HG02798 (cell line): ENCODE data around the gene HTR3A.
"Not testable (repeated sequence)": the region's sequence is repeated elsewhere in the genome, so short reads cannot be mapped to it uniquely, and the experiment has no call there.

Experiments
- ATAC-seq: cut with Tn5 transposase; IDR thresholded peaks from one replicate; pipeline ENCODE4 v1.9.1; 2021; ENCODE audit warnings: mild to moderate bottlenecking; ENCODE audit not compliant: unreplicated experiment, poor library complexity

HTR3A gene

DNA sequence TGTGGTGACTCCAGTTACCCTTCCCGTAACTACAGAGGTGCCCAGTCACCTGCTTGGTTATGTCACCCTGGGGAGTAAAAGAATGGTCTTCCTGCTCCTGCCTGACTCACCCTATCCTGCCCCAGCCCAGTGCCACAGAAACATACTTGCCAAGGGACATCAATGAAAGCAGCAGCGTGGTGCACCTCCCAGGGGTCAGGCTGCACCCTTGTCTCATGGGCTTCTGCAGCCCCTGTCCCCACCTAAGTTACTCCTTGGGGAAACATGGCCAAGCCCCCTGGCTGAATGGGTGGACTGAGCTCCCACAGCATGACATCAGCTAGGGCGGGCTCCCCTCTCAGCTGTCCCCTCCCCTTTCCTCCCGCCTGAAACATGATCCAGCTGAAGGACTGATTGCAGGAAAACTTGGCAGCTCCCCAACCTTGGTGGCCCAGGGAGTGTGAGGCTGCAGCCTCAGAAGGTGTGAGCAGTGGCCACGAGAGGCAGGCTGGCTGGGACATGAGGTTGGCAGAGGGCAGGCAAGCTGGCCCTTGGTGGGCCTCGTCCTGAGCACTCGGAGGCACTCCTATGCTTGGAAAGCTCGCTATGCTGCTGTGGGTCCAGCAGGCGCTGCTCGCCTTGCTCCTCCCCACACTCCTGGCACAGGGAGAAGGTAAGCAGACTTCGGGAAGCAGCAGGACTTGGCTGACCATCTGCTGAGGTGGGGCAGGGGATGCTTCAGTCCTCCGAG, at the start of gene HTR3A:
Gene HTR3A (plus strand): TSS at position 368 of the 730 bp plus-strand sequence. CDS start 218 bp downstream, at position 586.
- ATAC-seq = no peak

DNA sequence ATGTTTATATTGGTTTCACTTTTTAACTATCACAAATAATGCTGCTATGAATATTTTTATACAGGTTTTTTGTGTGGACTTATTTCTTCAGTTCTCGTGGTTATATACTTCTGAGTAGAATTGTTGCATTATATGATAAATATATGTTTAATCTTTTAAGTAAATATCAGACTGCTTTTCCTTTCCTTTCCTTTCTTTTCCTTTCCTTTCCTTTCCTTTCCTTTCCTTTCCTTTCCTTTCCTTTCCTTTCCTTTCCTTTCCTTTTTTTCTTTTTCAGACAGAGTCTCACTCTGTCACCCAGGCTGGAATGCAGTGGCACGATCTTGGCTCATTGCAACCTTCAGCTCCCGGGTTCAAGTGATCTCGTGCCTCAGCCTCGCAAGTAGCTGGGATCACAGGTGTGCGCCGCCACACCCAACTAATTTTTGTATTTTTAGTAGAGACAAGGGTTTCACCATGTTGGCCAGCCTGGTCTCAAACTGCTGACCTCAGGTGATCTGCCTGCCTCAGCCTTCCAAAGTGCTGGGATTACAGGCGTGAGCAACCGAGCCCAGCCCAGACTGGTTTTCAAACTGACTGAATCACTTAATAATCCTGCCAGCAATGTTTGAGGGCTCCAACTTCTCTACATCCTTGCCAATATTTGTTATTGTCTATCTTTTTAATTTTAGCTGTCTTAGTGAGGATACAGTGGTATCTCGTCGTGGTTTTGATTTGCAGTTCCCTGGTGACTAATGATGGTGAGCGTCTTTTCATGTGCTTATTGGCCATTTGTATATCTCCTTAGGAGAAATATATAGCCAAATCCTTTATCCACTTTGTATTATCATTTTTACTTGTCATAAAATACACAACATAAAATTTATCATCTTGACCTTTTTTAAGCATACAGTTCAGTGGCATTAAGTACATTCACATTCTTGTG, 48.4 kb upstream of the HTR3A start:
- no peak for ATAC-seq

DNA sequence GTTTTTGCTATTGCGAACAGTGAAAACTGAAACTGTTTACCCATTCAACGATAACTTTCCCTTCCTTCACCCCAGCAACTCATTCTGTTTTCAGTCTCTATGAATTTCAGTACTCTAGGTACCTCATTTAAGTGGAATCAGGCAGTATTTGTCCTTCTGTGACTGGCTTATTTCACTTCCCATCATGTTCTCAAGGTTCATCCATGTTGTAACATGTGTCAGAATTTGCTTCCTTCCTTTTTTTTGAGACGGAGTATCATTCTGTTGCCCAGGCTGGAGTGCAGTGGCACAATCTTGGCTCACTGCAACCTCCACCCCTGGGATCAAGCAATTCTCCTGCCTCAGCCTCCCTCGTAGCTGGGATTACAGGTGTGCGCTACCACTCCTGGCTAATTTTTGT, 46.6 kb upstream of the HTR3A start:
- no peak for ATAC-seq

DNA sequence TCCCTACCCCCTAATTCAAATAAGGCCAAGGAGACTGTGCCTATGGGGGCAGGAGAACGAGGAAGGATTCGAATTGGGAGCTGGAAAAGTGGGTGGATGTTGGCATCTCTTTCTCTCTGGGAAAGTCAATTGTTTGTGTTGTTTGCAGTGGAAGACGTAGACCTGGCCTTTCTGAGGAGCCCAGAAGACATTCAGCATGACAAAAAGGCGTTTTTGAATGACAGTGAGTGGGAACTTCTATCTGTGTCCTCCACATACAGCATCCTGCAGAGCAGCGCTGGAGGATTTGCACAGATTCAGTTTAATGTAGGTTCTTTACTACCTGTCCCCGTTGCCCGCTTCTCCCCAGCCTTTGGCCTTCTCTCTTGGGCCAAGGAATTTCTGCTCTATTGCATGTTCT, 42.1 kb upstream of the HTR3A start:
- ATAC-seq = no peak

DNA sequence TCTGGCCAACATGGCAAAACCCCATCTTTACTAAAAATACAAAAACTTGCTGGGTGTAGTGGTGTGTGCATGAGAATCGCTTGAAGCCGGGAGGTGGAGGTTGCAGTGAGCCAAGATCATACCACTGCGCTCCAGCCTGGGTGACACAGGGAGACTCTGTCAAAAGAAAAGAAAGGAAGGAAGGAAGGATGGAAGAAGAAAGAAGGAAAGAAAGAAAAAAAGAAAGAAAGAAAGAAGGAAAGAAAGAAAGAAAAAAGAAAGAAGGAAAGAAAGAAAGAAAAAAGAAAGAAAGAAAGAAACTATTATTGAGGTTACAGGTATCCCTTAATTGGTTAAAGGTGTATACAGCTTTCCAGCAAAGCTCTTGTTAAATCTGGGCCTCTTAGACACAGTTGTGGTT, 40.7 kb upstream of the HTR3A start:
- not testable (repeated sequence) for ATAC-seq

DNA sequence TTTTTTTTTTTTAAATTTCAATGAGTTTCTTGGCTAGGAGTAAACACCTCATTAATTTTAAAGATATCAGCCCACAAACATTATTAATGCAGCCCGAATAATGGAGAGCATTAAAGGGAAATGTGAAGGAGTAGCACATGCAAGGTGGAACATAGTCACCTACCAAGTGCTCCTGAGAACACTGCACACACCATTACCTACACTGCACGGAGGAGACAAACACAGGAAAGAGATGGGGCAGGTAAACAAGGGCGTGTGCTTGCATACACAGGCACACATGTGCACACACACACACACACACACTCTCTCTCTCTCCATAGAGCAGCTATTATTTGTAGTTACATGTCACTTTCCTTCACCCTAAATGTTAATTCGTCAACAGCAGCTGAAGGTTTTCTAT, 40.1 kb upstream of the HTR3A start:
- no peak for ATAC-seq

DNA sequence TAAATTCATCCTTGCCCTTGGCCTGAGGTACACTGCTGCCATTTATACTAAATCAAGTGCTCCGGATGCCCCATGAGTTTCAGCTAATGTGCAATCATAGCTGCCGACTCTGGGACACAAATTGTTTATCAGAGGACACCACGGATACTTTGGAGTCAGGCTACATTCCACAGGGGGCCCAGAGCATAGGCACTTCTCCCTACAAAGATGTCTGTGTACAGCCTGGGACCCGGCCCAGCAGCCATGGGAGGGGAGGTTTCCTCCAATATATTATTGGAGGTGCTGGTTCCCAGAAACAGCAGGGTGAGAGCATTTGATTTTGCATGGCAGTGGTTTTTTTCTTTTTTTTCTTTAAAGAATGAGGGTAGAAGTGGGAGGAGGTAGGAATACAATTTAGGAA, 39.0 kb upstream of the HTR3A start:
- no peak for ATAC-seq

DNA sequence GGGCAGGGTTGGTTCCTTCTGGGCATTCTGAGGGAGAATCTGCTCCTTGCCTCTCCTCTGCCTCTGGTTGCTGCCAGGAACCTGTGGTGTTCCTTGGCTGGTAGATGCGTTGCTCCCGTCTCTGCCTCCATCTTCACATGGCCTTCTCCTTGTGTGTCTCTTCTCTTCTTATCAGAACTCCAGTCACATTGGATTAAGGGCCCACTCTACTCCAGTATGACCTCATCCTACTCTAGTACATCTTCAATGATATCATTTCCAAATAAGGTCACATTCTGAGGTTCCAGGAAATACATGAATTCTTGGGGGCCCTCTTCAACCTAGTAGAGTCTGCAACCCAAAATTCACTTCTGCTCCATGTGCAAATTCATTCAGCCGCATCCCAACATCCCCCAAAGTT, 37.0 kb upstream of the HTR3A start:
- no peak for ATAC-seq

DNA sequence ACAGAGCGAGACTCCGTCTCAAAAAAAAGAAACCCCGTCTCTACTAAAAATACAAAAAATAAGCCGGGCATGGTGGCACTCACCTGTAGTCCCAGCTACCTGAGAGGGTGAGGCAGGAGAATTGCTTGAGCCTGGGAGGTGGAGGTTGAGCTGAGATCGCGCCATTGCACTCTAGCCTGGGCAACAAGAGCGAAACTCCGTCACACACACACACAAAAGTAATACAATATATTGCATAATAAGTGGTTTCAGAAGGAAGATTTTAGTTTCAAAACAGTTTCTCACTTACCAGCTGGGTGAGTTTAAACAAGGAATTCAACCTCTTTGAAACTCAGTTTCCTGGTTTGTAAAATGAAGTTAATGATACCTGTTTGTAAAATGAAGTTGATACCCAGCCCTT, 32.7 kb upstream of the HTR3A start:
- no peak for ATAC-seq

DNA sequence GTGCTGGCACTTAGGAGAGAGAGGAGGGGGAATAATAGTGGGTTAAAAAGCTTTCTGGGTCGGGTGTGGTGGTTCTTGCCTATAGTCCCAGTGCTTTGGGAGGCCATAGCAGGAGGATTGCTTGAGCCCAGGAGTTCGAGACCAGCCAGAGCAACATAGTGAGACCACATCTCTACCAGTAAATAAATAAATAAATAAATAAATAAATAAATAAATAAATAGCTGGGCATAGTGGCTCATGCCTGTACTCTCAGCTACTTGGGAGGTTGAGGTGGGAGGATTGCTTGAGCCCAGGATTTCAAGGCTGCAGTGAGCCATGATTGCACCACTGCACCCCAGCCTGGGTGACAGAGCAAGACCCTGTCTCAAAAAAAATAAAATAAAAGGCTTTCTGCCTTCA, 28.7 kb upstream of the HTR3A start:
- ATAC-seq = not testable (repeated sequence)

DNA sequence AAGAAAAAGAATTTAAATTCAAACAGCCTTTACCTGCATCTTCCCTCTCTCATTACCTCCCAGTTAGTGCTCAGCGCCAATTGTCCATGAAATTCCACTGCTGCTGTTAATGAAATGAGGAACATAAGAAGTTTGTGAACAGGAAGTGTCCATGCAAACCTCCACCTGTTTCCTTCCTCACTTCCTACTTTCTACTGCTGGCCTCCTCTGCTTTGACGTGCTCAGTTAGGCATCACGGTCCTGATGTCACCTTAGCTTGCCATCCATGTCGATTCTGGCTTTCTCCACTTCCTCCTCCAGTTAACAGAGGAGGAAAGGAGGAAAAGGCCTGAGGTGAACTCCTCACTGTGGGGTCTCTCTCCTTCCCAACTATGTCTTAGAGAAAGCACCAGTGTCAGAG, 26.9 kb upstream of the HTR3A start:
- ATAC-seq = no peak

DNA sequence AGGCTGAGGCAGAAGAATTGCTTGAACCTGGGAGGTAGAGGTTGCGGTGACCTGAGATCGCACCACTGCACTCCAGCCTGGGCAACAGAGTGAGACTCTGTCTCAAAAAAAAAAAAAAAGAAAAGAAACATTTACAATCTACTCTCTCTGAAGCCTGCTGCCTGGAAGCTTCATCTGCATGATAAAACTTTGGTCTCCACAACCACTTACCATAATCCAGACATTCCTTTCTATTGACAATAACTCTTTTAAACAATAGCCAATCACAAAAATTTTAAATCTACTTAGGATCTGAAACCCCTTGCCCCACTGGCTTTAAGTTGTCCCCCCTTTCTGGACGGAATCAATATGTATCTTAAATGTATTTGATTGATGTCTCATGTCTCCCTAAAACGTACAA, 25.0 kb upstream of the HTR3A start:
- no peak for ATAC-seq

DNA sequence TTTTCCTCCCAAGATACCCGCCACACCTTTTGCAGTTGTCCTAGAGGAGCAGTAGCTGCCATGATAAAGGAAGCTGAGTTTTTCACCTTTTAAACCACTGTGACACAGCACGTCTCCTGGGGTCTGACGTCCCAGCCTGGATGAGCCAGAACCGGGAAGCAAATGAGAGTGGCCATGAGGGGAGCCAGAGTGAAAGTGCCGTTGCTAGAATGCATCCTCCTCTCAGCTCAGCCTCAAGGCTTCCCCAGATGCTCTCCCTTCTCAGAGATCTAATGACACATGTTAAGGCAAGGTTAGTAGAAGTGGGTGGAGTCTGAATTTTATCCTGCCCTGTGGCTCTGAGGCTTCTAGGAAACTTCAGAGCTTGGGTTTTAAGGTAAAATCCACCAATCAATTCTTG, 23.4 kb upstream of the HTR3A start:
- ATAC-seq = no peak

DNA sequence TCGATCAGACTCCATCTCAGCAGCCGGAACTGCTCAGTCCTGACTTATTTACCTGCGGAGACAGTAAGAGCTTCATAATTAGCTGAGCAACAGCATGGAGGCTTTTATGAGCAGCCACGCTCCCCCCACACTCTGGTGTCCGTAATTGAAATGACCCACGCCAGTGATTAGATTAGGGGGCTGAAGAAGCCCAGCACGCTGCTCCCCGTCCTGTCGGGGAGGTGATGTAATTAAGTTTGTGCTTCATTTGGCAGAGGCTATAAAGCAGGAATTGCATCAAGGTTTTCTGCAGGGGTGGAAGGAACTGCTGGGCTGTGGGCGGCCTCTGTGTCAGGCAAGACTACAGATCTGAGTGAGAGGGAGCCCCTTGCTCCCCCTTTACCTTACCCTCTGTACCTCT, 22.8 kb upstream of the HTR3A start:
- ATAC-seq = no peak

DNA sequence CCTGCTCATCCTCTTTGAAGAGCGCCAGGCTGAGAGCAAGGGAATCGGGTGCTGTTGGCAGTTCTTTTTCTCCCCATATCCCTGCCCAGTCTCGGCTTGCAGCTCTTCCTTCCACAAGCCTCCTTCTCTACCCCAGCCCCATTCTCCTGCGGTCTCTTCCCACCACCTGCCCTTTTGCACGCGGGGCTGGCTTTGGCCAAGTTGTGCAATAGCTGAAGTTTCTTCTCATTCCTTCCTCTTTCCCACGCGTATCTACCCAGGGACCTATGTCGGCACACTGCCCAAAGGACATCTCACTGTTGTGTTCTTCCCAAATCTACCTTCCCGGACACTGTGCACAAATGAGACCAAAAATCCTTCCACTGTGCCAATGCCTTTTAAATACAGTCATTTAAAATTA, 22.3 kb upstream of the HTR3A start:
- no peak for ATAC-seq

DNA sequence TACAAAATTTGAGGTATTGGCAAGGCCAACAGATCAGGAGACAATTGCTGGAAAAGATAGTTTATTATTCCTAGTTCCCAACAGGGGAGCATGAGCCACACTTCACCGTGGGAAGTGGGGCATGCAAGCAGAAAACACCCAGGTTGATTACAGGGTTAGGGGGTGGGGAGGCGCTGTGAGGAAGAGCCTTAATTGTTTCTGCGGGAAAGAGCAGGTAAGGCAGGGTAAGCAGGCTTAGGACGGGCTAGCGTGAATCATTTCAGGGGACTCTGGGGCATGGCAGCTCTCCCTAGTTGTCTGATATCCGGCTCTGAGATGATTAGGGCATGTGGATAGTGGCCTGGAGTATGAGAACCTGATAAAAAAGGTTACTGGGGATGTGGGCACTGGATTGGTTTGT, 20.7 kb upstream of the HTR3A start:
- ATAC-seq = no peak

DNA sequence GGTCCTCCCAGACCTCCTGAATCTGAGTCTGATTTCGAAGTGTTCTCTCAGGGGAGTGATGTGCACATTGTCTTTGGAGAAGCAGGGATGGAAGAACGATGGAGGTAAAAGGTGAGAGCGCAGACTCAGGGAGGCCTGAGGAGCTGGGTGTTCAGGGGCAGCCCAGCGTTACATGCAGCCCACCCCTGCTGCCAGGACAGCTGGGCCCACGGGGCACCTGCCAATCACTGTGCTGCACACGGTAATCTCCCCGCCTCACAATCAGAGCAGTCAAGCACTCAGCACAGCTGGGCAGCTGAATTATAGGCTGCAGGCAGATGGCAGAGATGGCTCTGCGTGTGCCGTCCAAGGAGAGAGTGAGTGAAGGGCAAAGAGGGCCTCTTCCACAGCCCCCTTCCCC, 17.9 kb upstream of the HTR3A start:
- ATAC-seq = no peak

DNA sequence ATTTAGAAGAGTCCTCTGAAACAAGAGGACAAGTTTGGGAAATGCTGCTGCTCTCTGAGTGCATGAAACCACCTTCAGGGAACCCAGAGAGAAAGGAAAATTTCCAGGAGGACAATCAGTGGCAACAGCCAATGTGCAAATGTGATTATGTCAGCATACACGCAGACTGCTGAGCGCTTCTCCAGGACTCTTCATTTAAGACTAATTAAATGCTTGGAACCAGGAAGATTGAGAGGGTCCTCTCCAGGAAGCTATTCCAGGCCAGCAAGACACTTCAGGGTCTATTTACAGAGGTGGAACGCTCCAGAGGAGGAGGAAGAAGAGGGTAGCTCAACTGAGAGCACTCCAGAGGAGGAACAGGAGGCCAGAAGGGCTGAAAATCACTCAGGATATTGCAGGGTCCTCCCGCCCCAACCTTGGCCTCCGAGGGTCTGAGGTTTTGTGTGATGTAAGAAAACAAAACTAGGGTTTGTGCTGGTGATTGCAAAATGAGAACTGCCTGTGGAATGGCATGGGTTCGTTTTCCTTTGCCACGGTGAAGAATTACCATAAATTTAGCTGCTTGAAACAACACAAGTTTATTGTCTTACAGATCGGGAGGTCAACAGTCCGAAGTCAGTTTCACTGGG, 14.1 kb upstream of the HTR3A start:
- ATAC-seq = no peak

DNA sequence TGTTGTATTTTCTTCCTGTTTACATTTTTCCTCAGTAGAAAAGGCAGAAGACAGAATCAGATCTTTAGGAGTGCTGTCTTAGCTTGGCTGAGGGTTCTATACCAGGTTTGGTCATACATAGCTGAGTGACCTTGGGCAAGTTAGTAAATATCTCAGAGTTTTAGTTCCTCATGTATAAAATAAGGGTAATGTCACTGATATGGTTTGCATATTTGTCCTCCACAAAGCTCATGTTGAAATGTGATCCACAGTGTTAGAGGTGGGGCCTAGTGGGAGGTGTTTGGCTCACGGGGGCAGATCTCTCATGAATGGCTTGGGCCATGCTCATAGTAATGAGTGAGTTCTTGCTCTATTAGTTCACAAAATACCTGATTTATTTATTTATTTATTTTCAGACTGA, 7.5 kb upstream of the HTR3A start:
- no peak for ATAC-seq

DNA sequence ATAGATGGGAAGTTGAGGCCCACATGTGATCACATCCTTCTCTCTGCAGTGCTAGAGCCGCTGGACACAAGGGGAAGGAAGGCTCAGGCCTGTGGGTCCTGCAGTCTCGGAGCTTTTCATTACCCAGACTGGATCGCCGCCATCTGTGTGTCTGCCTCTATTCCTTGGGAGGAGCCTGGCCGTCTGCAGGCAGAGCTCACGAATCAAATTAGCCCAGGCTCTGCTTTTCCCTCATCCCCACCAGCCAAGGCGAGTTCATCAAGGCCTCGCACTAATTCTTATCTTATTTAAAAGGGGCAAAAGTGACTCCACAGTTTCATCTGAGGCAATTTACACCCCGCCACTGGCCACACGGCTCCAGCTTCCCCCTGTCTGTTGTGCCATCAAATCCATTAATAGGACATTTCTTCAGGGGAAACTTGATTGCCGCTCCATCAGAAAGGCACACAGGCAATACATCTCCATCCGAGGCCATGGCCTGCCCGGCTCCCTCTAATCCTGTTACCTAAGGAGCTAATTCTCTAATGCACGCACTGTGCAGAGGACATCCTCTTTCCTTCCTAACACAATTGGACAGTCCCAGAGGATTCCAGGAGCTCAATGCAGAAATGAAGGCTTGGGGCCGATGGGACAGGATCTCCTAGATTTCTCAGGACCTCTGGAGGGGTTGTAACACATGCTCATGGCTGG, 3.3 kb upstream of the HTR3A start:
- no peak for ATAC-seq

DNA sequence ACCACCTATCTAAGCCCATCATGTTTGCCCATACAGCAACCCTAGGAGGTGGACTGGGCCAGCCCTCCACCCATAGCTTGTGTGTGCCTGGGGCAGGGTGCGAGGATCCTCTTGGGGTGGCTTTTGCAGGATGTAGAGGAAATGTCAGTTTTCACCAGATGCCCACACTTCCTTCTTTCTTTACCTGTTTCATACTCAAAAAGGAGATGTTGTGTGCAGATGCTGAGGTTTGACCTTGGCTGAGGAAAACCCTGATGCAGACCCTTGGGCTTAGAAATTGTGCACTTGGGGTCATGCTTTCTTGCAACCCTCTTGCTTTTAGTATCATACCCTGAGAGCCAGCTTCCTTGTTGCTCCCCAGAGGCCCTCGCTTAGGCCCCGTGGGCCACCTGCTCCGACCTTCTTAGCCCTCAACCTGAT, 2.2 kb downstream of the HTR3A start:
- ATAC-seq = no peak
